HL-60 (cell line): ENCODE measurements around the gene RCCD1.
A peak's percentile ranks its signal among the peaks of the same experiment; 100 is the strongest.

ENCODE experiments used
- DNase-seq, 2 experiments: peaks; one replicate each; pipeline ENCODE4 v3.0.0-alpha.2; 2010 to 2020; ENCODE audit warnings: low read depth in 1 of 2, low spot score in 1 of 2
- H3K27ac ChIP-seq: fragments of 250-450 bp; sonication (Bioruptor Pico); replicated peaks from 2 replicates; pipeline ENCODE4 v1.5.1; 2020; ENCODE audit warnings: mild to moderate bottlenecking, moderate library complexity
- H3K27me3 ChIP-seq: fragments of 250-450 bp; sonication (Bioruptor Pico); 2 replicates; pipeline ENCODE4 v1.5.1; 2021; ENCODE audit warnings: mild to moderate bottlenecking, moderate library complexity; ENCODE audit not compliant: insufficient read depth, poor library complexity, severe bottlenecking
- H3K4me3 ChIP-seq: replicated peaks from 2 replicates; pipeline ENCODE4 v1.5.1; 2011; ENCODE audit warnings: mild to moderate bottlenecking, control low read depth, low read length; ENCODE audit not compliant: insufficient read depth
- GABPA ChIP-seq: IDR thresholded peaks from 2 replicates; pipeline ENCODE4 v1.6.1; 2012; ENCODE audit warnings: low read depth
- POLR2AphosphoS5 ChIP-seq: IDR thresholded peaks from 2 replicates; pipeline ENCODE4 v1.6.1; 2012; ENCODE audit warnings: low read depth
- SPI1 ChIP-seq: IDR thresholded peaks from 2 replicates; pipeline ENCODE4 v1.6.1; 2012; ENCODE audit warnings: low read depth, mild to moderate bottlenecking, borderline replicate concordance
- TF ChIP-seq, protein P1 (sequence below): IDR thresholded peaks from one replicate; pipeline ENCODE4 v1.5.1; 2011; ENCODE audit warnings: low read length, control low read depth, inconsistent platforms; ENCODE audit not compliant: insufficient read depth
- TF ChIP-seq, protein P2 (sequence below): IDR thresholded peaks from 2 replicates; pipeline ENCODE4 v1.6.1; 2012; ENCODE audit warnings: low read depth; ENCODE audit not compliant: insufficient replicate concordance

Gene RCCD1

DNA sequence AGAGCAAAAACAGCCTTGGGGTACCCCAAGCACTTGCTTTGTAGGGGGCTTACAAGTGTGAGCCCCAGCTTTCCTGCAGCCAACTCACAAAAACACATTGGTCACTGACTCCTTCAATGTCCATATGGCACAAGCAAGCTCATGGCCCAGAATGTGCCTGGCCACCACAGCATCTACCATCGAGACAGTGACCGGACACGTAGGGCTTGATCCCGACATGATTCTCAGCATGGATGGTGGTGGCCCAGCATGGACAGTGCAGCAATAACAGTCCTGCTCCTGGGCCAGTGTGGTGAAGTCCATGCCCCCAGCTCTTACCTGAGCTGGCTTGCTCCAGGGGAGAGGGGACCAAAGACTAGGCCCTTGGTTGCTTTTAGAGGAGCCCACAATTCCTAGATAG is 13.6 kb upstream of the RCCD1 start:
- Histone ChIP-seq H3K27me3 (no peaks in the 10 kb centered on the region), H3K27ac (no peak overlapping the region), H3K4me3 (no peak overlapping the region)
- TF ChIP-seq SPI1 = no peak
- TF ChIP-seq GABPA = no peak
- TF ChIP-seq, protein P1, sequence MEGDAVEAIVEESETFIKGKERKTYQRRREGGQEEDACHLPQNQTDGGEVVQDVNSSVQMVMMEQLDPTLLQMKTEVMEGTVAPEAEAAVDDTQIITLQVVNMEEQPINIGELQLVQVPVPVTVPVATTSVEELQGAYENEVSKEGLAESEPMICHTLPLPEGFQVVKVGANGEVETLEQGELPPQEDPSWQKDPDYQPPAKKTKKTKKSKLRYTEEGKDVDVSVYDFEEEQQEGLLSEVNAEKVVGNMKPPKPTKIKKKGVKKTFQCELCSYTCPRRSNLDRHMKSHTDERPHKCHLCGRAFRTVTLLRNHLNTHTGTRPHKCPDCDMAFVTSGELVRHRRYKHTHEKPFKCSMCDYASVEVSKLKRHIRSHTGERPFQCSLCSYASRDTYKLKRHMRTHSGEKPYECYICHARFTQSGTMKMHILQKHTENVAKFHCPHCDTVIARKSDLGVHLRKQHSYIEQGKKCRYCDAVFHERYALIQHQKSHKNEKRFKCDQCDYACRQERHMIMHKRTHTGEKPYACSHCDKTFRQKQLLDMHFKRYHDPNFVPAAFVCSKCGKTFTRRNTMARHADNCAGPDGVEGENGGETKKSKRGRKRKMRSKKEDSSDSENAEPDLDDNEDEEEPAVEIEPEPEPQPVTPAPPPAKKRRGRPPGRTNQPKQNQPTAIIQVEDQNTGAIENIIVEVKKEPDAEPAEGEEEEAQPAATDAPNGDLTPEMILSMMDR = no peak
- TF ChIP-seq POLR2AphosphoS5 = no peak
- TF ChIP-seq, protein P2, sequence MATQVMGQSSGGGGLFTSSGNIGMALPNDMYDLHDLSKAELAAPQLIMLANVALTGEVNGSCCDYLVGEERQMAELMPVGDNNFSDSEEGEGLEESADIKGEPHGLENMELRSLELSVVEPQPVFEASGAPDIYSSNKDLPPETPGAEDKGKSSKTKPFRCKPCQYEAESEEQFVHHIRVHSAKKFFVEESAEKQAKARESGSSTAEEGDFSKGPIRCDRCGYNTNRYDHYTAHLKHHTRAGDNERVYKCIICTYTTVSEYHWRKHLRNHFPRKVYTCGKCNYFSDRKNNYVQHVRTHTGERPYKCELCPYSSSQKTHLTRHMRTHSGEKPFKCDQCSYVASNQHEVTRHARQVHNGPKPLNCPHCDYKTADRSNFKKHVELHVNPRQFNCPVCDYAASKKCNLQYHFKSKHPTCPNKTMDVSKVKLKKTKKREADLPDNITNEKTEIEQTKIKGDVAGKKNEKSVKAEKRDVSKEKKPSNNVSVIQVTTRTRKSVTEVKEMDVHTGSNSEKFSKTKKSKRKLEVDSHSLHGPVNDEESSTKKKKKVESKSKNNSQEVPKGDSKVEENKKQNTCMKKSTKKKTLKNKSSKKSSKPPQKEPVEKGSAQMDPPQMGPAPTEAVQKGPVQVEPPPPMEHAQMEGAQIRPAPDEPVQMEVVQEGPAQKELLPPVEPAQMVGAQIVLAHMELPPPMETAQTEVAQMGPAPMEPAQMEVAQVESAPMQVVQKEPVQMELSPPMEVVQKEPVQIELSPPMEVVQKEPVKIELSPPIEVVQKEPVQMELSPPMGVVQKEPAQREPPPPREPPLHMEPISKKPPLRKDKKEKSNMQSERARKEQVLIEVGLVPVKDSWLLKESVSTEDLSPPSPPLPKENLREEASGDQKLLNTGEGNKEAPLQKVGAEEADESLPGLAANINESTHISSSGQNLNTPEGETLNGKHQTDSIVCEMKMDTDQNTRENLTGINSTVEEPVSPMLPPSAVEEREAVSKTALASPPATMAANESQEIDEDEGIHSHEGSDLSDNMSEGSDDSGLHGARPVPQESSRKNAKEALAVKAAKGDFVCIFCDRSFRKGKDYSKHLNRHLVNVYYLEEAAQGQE = no peak
- DNase-seq = no peak

DNA sequence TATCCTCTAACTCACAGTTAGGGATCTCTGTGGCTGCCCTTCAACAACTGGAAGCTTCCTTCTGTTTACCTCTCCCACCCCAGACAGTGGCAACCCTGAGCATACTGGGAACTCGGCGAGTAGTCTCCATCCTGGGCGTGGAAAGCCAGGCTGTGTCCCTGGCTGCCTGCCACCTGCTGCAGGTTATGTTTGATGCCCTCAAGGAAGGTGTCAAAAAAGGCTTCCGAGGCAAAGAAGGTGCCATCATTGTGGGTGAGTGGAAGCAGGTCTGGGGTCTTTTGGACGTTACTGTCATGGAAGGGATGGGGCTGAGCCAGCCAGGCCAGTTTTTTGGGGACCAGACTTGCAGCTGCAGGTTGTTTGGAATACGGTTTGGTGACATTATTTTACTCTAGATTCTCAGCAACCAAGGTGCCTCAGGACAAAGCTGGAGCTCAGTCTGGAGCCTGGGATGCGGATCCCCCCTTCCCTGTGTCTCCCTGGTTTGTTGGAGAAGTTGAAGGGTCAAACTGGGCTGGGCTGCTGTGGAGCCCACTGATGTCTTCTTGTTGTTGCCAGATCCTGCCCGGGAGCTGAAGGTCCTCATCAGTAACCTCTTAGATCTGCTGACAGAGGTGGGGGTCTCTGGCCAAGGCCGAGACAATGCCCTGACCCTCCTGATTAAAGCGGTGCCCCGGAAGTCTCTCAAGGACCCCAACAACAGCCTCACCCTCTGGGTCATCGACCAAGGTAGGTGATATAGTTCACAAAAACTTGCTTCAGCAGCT is 12.1 kb upstream of the RCCD1 start:
- TF ChIP-seq, protein P2 = no peak
- H3K4me3 ChIP-seq = no peak overlapping the region
- H3K27ac ChIP-seq = no peak overlapping the region
- no peaks in the 10 kb centered on the region for H3K27me3 ChIP-seq
- no peak for DNase-seq

DNA sequence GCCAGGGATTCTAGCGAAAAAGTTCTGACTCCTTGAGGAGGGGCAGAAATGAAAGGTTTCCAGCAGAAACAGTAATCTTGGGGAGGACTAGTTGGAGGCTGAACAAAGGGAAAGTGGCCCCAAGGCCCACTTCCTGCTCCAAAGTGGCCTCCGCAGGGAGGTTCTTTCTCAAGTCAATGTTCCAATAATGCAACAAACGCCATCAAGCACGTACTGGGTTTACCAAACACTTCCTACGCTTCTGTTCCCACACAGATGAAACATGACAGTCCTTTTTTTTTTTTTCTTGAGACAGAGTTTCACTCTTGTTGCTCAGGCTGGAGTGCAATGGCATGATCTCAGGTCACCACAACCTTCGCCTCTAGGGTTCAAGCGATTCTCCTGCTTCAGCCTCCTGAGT is 9.6 kb upstream of the RCCD1 start:
- Histone ChIP-seq H3K4me3 (no peak overlapping the region), H3K27me3 (no peaks in the 10 kb centered on the region), H3K27ac (peak overlapping the region; percentile 69)
- TF ChIP-seq POLR2AphosphoS5 (no peak), GABPA (no peak), SPI1 (no peak)
- TF ChIP-seq, protein P2 = no peak
- TF ChIP-seq, protein P1 = no peak
- DNase-seq = peak in 1 of 2 experiments; percentile 35
